ENCODE results near the gene POGZ. TPM values are rescaled to one million over a fixed set of nuclear protein-coding genes. Genes with fewer than 3 reads are reported as not detected.

Gene POGZ
- total RNA-seq, 1 experiment from 2014 or later, result 102 TPM

GRCh38 chr1:151406176-151406575 lies 53.1 kb downstream of the POGZ start:
- Mint-ChIP-seq H3K4me1 (peaks cover 0 to 2% of the 10 kb centered on the region in 2 experiments; a peak in 1 of 4 replicates), H3K27me3 (ENCODE audit: low read depth) (no peaks in the 10 kb centered on the region), H3K36me3 (ENCODE audit: insufficient read depth in 1 of 3, low read depth in 3 of 3) (peaks cover 47 to 96% (median 87%) of the 10 kb centered on the region in 3 experiments; a peak in 6 of 7 replicates), H3K27ac (peak overlapping the region in 1 of 3 experiments; percentile 83; a peak in 1 of 7 replicates), H3K9me3 (no peaks in the 10 kb centered on the region), H3K4me3 (no peak overlapping the region)
- H3K4me2 ChIP-seq (ENCODE audit: insufficient read depth, insufficient read length, low read length), result no peak overlapping the region
- H2BK20ac ChIP-seq (ENCODE audit: low read depth, low read length, poor library complexity, severe bottlenecking), result no peak overlapping the region
- H3K79me2 ChIP-seq (ENCODE audit: insufficient read depth, low read length), result no peaks in the 10 kb centered on the region
- WGBS (ENCODE audit: extremely low coverage, insufficient read length, low lambda C conversion rate), result no CpG with 5 or more reads among the region's 8 CpGs
- H3K9me3 ChIP-seq (ENCODE audit: control insufficient read depth, low read depth, low read length), result no peaks in the 10 kb centered on the region
- H3K4me1 ChIP-seq (ENCODE audit: insufficient read depth, low read length), result no peaks in the 10 kb centered on the region
- H2BK12ac ChIP-seq (ENCODE audit: insufficient read length, low read depth, low read length), result no peak overlapping the region
- H3K23me2 ChIP-seq (ENCODE audit: insufficient read length, low read depth, low read length, poor library complexity, severe bottlenecking), result no peaks in the 10 kb centered on the region
- no peak overlapping the region for H3K18ac ChIP-seq (ENCODE audit: insufficient read length, low read depth, low read length)
- no peak overlapping the region for H3K4ac ChIP-seq (ENCODE audit: low read depth, low read length)
- H3T11ph ChIP-seq (ENCODE audit: low read length), result no peak overlapping the region
- no peak overlapping the region for H2BK120ac ChIP-seq (ENCODE audit: low read depth, low read length, poor library complexity, severe bottlenecking)
- H4K20me1 ChIP-seq (ENCODE audit: control insufficient read depth, insufficient read depth, insufficient read length), result no peaks in the 10 kb centered on the region
- H3K27me3 ChIP-seq (ENCODE audit: insufficient read depth, low read length), result no peaks in the 10 kb centered on the region
- H2AFZ ChIP-seq (ENCODE audit: low read length), result no peak overlapping the region
- H3K23ac ChIP-seq (ENCODE audit: insufficient read length, low read depth, low read length), result no peak overlapping the region
- no peak overlapping the region for H4K5ac ChIP-seq (ENCODE audit: insufficient read length, low read depth, low read length)
- no peak overlapping the region for H3K56ac ChIP-seq (ENCODE audit: insufficient read length, low read depth, low read length)
- no peak overlapping the region for H2BK5ac ChIP-seq (ENCODE audit: insufficient read length, low read length)
- DNase-seq, result no peak
- H3K9ac ChIP-seq (ENCODE audit: extremely low read depth, insufficient read length, low read length), result no peak overlapping the region
- no peak for TF ChIP-seq CTCF (conservative IDR thresholded peaks at IDR 0.05)
- H4K8ac ChIP-seq (replicated peaks; ENCODE audit: insufficient read length, low read depth, low read length), result no peak overlapping the region
- no peak overlapping the region for H2AK5ac ChIP-seq (ENCODE audit: insufficient read length, low read length)
- no peaks in the 10 kb centered on the region for H3K79me1 ChIP-seq (ENCODE audit: insufficient read depth, low read depth, low read length, poor library complexity, severe bottlenecking)
- H3K27ac ChIP-seq (ENCODE audit: insufficient read length, low read depth, low read length), result no peak overlapping the region
- H2BK15ac ChIP-seq (ENCODE audit: low read depth, low read length), result no peak overlapping the region
- H4K91ac ChIP-seq (ENCODE audit: insufficient read length, low read depth, low read length), result no peak overlapping the region
- no peak overlapping the region for H3K14ac ChIP-seq (ENCODE audit: insufficient read depth, low read length)

Data from H9 (cell line).